Panc1 (cell line): ENCODE measurements around the gene SCART1.
"Not testable (repeated sequence)": the region's sequence is repeated elsewhere in the genome, so short reads cannot be mapped to it uniquely, and the experiment has no call there.

Experiments
- POLR2AphosphoS5 ChIP-seq: IDR thresholded peaks from 2 replicates; pipeline ENCODE4 v1.6.1; 2012; ENCODE audit warnings: mild to moderate bottlenecking, low read depth, low read length, moderate library complexity
- SIN3A ChIP-seq: IDR thresholded peaks from 2 replicates; pipeline ENCODE4 v1.6.1; 2012; ENCODE audit warnings: low read depth, mild to moderate bottlenecking, low read length, moderate library complexity, borderline replicate concordance; ENCODE audit not compliant: insufficient read depth
- TCF7L2 ChIP-seq: IDR thresholded peaks from 2 replicates; pipeline ENCODE4 v1.6.1; 2011; ENCODE audit warnings: mild to moderate bottlenecking, low read depth, low read length, inconsistent platforms
- TF ChIP-seq, protein P1 (sequence below): fragments of 450-650 bp; IDR thresholded peaks from 2 replicates; pipeline ENCODE4 v1.5.1; 2017; ENCODE audit warnings: mild to moderate bottlenecking
- TF ChIP-seq, protein P2 (sequence below), 2 experiments: IDR thresholded peaks; 2 replicates each; pipeline ENCODE4 v1.6.1; 2011 to 2012; ENCODE audit warnings: low read depth in 2 of 2, control low read depth in 1 of 2, low read length in 1 of 2, mild to moderate bottlenecking in 1 of 2, moderate library complexity in 1 of 2; ENCODE audit not compliant: insufficient read depth in 1 of 2

DNA sequence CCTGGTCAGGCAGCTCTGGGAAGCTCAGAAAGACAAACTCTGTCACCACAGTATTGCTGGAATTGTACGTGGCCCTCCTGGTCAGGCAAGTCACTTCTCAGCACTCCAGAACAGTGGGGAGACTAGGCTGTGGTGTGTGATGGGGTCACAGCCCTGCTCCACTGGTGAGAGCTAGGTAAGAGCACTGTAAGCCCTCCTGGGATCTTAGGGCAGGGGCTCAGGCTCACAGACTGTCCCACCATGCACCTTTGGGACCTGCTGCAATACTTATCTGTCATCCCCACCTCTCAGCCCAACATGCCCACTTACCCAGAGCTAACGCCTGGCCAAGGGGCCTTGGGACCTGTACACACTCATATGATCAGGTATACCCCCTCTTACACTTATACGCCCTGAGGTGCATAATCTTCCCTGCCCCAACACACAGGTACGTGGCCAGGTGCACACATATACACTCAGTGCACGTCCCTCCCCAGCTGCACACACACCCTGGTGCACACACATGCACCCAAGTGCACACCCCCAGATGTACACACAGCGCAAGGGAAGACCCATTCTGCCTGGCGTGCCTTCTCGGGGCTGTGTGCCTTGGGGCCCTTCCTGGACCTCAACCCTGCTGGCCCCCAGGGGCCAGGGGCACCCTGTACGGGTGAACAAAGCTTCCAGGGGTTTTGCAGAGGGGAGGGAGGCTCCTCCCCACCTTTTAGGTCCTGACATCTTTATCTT, 21.7 kb upstream of the SCART1 start:
- TF ChIP-seq, protein P1, sequence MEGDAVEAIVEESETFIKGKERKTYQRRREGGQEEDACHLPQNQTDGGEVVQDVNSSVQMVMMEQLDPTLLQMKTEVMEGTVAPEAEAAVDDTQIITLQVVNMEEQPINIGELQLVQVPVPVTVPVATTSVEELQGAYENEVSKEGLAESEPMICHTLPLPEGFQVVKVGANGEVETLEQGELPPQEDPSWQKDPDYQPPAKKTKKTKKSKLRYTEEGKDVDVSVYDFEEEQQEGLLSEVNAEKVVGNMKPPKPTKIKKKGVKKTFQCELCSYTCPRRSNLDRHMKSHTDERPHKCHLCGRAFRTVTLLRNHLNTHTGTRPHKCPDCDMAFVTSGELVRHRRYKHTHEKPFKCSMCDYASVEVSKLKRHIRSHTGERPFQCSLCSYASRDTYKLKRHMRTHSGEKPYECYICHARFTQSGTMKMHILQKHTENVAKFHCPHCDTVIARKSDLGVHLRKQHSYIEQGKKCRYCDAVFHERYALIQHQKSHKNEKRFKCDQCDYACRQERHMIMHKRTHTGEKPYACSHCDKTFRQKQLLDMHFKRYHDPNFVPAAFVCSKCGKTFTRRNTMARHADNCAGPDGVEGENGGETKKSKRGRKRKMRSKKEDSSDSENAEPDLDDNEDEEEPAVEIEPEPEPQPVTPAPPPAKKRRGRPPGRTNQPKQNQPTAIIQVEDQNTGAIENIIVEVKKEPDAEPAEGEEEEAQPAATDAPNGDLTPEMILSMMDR = not testable (repeated sequence)
- TF ChIP-seq POLR2AphosphoS5, TCF7L2, SIN3A: not testable (repeated sequence)
- TF ChIP-seq, protein P2, sequence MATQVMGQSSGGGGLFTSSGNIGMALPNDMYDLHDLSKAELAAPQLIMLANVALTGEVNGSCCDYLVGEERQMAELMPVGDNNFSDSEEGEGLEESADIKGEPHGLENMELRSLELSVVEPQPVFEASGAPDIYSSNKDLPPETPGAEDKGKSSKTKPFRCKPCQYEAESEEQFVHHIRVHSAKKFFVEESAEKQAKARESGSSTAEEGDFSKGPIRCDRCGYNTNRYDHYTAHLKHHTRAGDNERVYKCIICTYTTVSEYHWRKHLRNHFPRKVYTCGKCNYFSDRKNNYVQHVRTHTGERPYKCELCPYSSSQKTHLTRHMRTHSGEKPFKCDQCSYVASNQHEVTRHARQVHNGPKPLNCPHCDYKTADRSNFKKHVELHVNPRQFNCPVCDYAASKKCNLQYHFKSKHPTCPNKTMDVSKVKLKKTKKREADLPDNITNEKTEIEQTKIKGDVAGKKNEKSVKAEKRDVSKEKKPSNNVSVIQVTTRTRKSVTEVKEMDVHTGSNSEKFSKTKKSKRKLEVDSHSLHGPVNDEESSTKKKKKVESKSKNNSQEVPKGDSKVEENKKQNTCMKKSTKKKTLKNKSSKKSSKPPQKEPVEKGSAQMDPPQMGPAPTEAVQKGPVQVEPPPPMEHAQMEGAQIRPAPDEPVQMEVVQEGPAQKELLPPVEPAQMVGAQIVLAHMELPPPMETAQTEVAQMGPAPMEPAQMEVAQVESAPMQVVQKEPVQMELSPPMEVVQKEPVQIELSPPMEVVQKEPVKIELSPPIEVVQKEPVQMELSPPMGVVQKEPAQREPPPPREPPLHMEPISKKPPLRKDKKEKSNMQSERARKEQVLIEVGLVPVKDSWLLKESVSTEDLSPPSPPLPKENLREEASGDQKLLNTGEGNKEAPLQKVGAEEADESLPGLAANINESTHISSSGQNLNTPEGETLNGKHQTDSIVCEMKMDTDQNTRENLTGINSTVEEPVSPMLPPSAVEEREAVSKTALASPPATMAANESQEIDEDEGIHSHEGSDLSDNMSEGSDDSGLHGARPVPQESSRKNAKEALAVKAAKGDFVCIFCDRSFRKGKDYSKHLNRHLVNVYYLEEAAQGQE (IDR thresholded peaks at IDR 0.05; ENCODE audit: insufficient read depth in 1 of 2, low read depth in 2 of 2, low read length in 1 of 2) = not testable (repeated sequence)
